Fibroblast of lung (primary cell): ENCODE data around the gene CNST.

Experiments used
- CTCF ChIP-seq, 2 donors: IDR thresholded peaks in 1 of 2; conservative IDR thresholded peaks in 1 of 2; 1 replicate in 1 of 2; 2 replicates in 1 of 2; pipeline ENCODE4 v1.5.1; 2011 to 2012; ENCODE audit warnings: low read length in 2 of 2, control low read depth in 1 of 2, inconsistent platforms in 1 of 2, low read depth in 1 of 2, mild to moderate bottlenecking in 1 of 2
- EZH2 ChIP-seq: IDR thresholded peaks from 2 replicates; pipeline ENCODE4 v1.5.1; 2012; ENCODE audit warnings: low read length, control low read depth, mild to moderate bottlenecking; ENCODE audit errors: missing control alignments

- TF ChIP-seq CTCF (conservative IDR thresholded peaks at IDR 0.05 in 1 of 2, IDR thresholded peaks at IDR 0.05 in 1 of 2; ENCODE audit: low read depth in 1 of 2, low read length in 2 of 2) (no peak), EZH2 (no peak)
These were observed 50.9 kb downstream of the CNST start for GRCh38 chr1:246617156-246617555.
